Right atrium auricular region (tissue), 2 donors: ENCODE results near the gene MTURN. TPM values are rescaled to one million over a fixed set of nuclear protein-coding genes. Genes with fewer than 3 reads are reported as not detected.
A peak's percentile ranks its signal among the peaks of the same experiment; 100 is the strongest.

ENCODE experiments used
- DNase-seq: peaks from one replicate; pipeline ENCODE4 v3.0.0-alpha.2; 2019; ENCODE audit warnings: low spot score
- H3K27ac ChIP-seq, 2 donors: fragments of 200-600 bp; sonication (generic); 1 replicate in 1 of 2; 2 replicates in 1 of 2; pipeline ENCODE4 v1.5.1; 2016 to 2019
- H3K27me3 ChIP-seq, 2 donors: fragments of 200-600 bp; sonication (generic); one replicate each; pipeline versions ENCODE4 v1.5.1 to v1.6.0; 2017 to 2019
- H3K36me3 ChIP-seq: fragments of 200-600 bp; sonication (generic); one replicate; pipeline ENCODE4 v1.5.1; 2016
- H3K4me1 ChIP-seq, 2 donors: fragments of 200-600 bp; sonication (generic); one replicate each; pipeline versions ENCODE4 v1.5.1 to v1.6.0; 2017 to 2019
- H3K4me3 ChIP-seq, 2 donors: fragments of 200-600 bp; sonication (generic); 1 replicate in 1 of 2; 2 replicates in 1 of 2; pipeline ENCODE4 v1.5.1; 2017 to 2019; ENCODE audit warnings: mild to moderate bottlenecking in 1 of 2, moderate library complexity in 1 of 2
- H3K9me3 ChIP-seq, 2 donors: fragments of 200-600 bp; sonication (generic); one replicate each; pipeline ENCODE4 v1.5.1; 2019
- CTCF ChIP-seq, 2 donors: fragments of 200-600 bp; sonication (generic); IDR thresholded peaks; one replicate each; pipeline ENCODE4 v1.5.1; 2019; ENCODE audit warnings: antibody characterized with exemption in 2 of 2
- total RNA-seq, 2 donors: library from RNA; depleted of rRNA; stranded (reverse); fragments of >200 nt; gene quantifications; one replicate each; pipeline ENCODE4 v1.1.0, GENCODE V29; 2016

MTURN gene
- total RNA-seq, 2 donors from 2014 or later = 17.4 to 65.4 TPM

GRCh38 chr7:30119890-30120577 lies 14.8 kb upstream of the MTURN start:
- DNase-seq = no peak
- Histone ChIP-seq H3K27ac (no peak overlapping the region), H3K9me3 (no peaks in the 10 kb centered on the region), H3K36me3 (no peaks in the 10 kb centered on the region), H3K27me3 (no peaks in the 10 kb centered on the region), H3K4me1 (no peaks in the 10 kb centered on the region), H3K4me3 (no peak overlapping the region)
- no peak for TF ChIP-seq CTCF (IDR thresholded peaks at IDR 0.05)

GRCh38 chr7:30133736-30134610 lies 813 bp upstream of the MTURN start:
- H3K9me3 ChIP-seq = no peaks in the 10 kb centered on the region
- TF ChIP-seq CTCF (IDR thresholded peaks at IDR 0.05) = no peak
- H3K36me3 ChIP-seq = no peaks in the 10 kb centered on the region
- H3K4me3 ChIP-seq = peak overlapping the region; percentile 85 to 89
- H3K27ac ChIP-seq = peak overlapping the region; percentile 93 to 95
- no peak for DNase-seq
- peaks cover 0 to 17% of the 10 kb centered on the region in 2 donors for H3K4me1 ChIP-seq
- no peaks in the 10 kb centered on the region for H3K27me3 ChIP-seq

GRCh38 chr7:30135301-30136116 lies 723 bp downstream of the MTURN start:
- Histone ChIP-seq H3K27me3 (no peaks in the 10 kb centered on the region), H3K27ac (peak overlapping the region; percentile 93 to 95), H3K36me3 (no peaks in the 10 kb centered on the region), H3K4me1 (peaks cover 0 to 23% of the 10 kb centered on the region in 2 donors), H3K9me3 (no peaks in the 10 kb centered on the region), H3K4me3 (peak overlapping the region; percentile 85 to 89)
- DNase-seq = peak; percentile 76
- no peak for TF ChIP-seq CTCF (IDR thresholded peaks at IDR 0.05)

GRCh38 chr7:30136117-30136731 lies 1.4 kb downstream of the MTURN start:
- Histone ChIP-seq H3K27me3 (no peaks in the 10 kb centered on the region), H3K9me3 (no peaks in the 10 kb centered on the region), H3K27ac (peak overlapping the region; percentile 93 to 95), H3K4me3 (peak overlapping the region; percentile 85 to 89), H3K36me3 (no peaks in the 10 kb centered on the region), H3K4me1 (peaks cover 0 to 23% of the 10 kb centered on the region in 2 donors)
- TF ChIP-seq CTCF (IDR thresholded peaks at IDR 0.05) = no peak
- DNase-seq = no peak

- Histone ChIP-seq H3K27ac (peak overlapping the region in 1 of 2 donors; percentile 93), H3K27me3 (no peaks in the 10 kb centered on the region), H3K36me3 (no peaks in the 10 kb centered on the region), H3K9me3 (no peaks in the 10 kb centered on the region), H3K4me1 (peaks cover 0 to 29% of the 10 kb centered on the region in 2 donors), H3K4me3 (peak overlapping the region; percentile 85 to 89)
- DNase-seq = no peak
- no peak for TF ChIP-seq CTCF (IDR thresholded peaks at IDR 0.05)
Measured at GRCh38 chr7:30136743-30137485, 2.1 kb downstream of the MTURN start.
